BLaER1 (cell line): Measurements from ENCODE around the gene MRPS5.

Source experiments
- H3K27ac ChIP-seq: shearing (Covaris generic); formaldehyde crosslinking; 2 replicates; pipeline ENCODE4 v1.8.1; 2022
- H3K27me3 ChIP-seq: shearing (Covaris generic); formaldehyde crosslinking; 2 replicates; pipeline ENCODE4 v1.8.1; 2022
- H3K36me3 ChIP-seq: shearing (Covaris generic); formaldehyde crosslinking; 2 replicates; pipeline ENCODE4 v1.8.1; 2022
- H3K4me1 ChIP-seq: shearing (Covaris generic); formaldehyde crosslinking; 2 replicates; pipeline ENCODE4 v1.8.1; 2022
- H3K4me2 ChIP-seq: shearing (Covaris generic); formaldehyde crosslinking; 2 replicates; pipeline ENCODE4 v1.8.1; 2022
- H3K4me3 ChIP-seq: shearing (Covaris generic); formaldehyde crosslinking; 2 replicates; pipeline ENCODE4 v1.8.1; 2022
- H3K9ac ChIP-seq: shearing (Covaris generic); formaldehyde crosslinking; 2 replicates; pipeline ENCODE4 v1.8.1; 2022
- H3K9me3 ChIP-seq: shearing (Covaris generic); formaldehyde crosslinking; 2 replicates; pipeline ENCODE4 v1.8.1; 2022
- H4K20me1 ChIP-seq: shearing (Covaris generic); formaldehyde crosslinking; 2 replicates; pipeline ENCODE4 v1.8.1; 2022
- Cebpa-rat ChIP-seq: shearing (Covaris generic); IDR thresholded peaks from 2 replicates; pipeline ENCODE4 v1.8.1; 2022

MRPS5 gene

DNA sequence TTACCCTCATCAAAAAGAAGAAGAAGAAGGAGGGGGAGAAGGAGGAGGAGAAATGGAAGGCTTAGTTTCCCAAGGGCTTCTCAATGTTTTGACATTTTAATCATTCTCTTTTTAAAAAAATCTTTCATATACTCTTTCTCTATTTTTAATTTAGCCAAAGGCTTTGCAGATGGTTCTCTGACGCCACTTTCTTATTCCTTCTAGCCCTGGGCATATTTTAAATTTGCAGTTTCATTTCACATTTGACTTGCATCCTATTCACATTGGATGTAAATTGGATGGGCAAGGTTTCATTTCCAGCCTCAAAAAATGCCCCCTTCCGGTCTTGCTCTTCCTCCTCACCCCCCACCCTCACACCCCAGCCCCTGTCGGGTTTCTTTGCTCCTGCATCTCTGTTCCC is 66.3 kb downstream of the MRPS5 start:
- Histone ChIP-seq H3K36me3 (no peaks in the 10 kb centered on the region), H3K9me3 (no peaks in the 10 kb centered on the region), H4K20me1 (no peaks in the 10 kb centered on the region), H3K9ac (no peak overlapping the region), H3K27ac (no peak overlapping the region), H3K4me1 (peaks cover 51% of the 10 kb centered on the region), H3K4me3 (no peak overlapping the region), H3K4me2 (peak overlapping the region; percentile 45; the same call in 1 of the 2 replicates), H3K27me3 (no peaks in the 10 kb centered on the region)
- TF ChIP-seq Cebpa-rat = no peak

DNA sequence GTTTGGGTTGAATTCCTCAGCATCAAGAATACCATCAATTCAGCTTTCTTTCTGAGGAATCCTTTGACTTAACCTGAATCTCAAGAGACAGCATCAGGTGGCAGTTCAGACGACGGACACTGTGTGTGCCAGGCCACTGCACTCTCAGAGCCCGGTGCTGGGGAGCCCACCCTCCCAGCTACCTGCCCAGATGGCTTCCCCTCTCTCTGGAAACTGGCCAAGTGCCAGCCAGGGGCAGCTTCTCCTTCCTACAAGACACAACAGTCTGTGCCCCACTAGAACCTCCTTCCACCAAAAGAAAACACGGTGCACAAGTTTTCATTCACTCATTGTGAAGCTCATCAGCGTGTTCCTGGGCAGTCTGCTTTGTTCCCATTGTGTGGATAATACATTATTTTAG is 67.6 kb downstream of the MRPS5 start:
- H3K9ac ChIP-seq = no peak overlapping the region
- H3K4me2 ChIP-seq = no peak overlapping the region
- H3K9me3 ChIP-seq = no peaks in the 10 kb centered on the region
- H3K27ac ChIP-seq = no peak overlapping the region
- H3K4me1 ChIP-seq = peaks cover 46% of the 10 kb centered on the region
- H3K27me3 ChIP-seq = no peaks in the 10 kb centered on the region
- no peak for TF ChIP-seq Cebpa-rat
- no peaks in the 10 kb centered on the region for H4K20me1 ChIP-seq
- H3K4me3 ChIP-seq = no peak overlapping the region
- H3K36me3 ChIP-seq = no peaks in the 10 kb centered on the region

DNA sequence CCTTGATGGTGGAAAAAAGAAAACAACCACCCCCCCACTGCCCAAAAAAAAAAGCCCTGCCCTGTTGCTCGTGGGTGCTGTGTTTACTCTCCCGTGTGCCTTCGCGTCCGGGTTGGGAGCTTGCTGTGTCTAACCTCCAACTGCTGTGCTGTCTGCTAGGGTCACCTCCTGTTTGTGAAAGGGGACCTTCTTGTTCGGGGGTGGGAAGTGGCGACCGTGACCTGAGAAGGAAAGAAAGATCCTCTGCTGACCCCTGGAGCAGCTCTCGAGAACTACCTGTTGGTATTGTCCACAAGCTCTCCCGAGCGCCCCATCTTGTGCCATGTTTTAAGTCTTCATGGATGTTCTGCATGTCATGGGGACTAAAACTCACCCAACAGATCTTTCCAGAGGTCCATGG is 68.1 kb downstream of the MRPS5 start:
- no peak overlapping the region for H3K4me3 ChIP-seq
- TF ChIP-seq Cebpa-rat = no peak
- H4K20me1 ChIP-seq = no peaks in the 10 kb centered on the region
- H3K4me2 ChIP-seq = no peak overlapping the region
- H3K4me1 ChIP-seq = peaks cover 41% of the 10 kb centered on the region
- H3K9ac ChIP-seq = no peak overlapping the region
- no peak overlapping the region for H3K27ac ChIP-seq
- H3K36me3 ChIP-seq = no peaks in the 10 kb centered on the region
- no peaks in the 10 kb centered on the region for H3K9me3 ChIP-seq
- H3K27me3 ChIP-seq = no peaks in the 10 kb centered on the region

DNA sequence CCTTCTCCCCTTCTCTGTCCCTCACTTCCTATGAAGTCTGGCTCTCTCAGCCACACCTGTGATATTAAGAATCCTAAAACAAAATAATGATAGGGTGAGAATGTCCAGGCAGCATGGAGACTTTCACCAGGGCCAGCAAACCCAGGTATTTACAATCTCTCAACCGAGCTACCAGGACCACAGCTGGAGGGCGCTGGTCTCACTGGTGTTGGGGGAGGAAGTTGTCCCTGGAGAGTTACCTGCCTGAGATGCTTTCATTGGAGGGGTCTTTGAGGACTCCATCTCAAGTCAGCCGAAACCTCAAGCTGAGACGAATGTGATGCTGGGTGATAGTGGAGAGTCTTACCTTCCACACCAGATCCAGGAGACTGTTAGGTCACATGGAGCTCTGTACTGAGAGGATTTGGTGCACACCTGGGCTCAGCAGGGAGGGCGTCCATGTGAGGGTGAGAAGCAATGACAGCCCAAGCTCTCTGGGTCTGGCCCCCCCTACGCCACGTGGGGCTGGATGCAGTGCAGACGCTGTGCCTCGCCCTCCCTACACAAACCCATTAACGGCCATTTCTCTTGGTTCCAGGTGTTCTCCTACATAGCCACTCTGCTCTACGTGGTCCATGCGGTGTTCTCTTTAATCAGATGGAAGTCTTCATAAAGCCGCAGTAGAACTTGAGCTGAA is 68.7 kb downstream of the MRPS5 start:
- Histone ChIP-seq H3K9ac (no peak overlapping the region), H3K36me3 (no peaks in the 10 kb centered on the region), H4K20me1 (no peaks in the 10 kb centered on the region), H3K4me1 (peaks cover 36% of the 10 kb centered on the region), H3K27me3 (no peaks in the 10 kb centered on the region), H3K27ac (no peak overlapping the region), H3K4me3 (no peak overlapping the region), H3K4me2 (no peak overlapping the region), H3K9me3 (no peaks in the 10 kb centered on the region)
- no peak for TF ChIP-seq Cebpa-rat

DNA sequence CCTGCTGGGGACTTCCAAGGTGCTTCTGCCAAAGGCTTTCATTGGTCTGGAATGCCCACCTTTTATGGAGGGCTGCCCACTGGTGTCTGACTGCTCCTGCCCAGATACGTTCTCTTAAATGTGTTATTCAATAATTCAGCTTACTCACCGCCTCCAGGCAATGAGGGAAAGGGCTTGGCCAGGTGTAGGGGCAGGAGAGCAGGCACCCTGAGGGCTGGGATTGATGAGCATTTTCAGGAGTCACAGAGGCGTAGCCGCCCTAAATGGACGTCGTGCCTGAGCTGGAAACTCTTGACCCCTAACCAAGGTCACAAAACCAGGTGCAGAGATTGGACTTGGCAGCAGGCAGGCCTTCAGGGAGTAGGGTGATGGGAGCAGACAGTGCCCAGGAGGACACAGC is 69.3 kb downstream of the MRPS5 start:
- Histone ChIP-seq H3K4me3 (no peak overlapping the region), H3K9me3 (no peaks in the 10 kb centered on the region), H3K27me3 (no peaks in the 10 kb centered on the region), H3K27ac (no peak overlapping the region), H4K20me1 (no peaks in the 10 kb centered on the region), H3K36me3 (no peaks in the 10 kb centered on the region), H3K9ac (no peak overlapping the region), H3K4me2 (no peak overlapping the region), H3K4me1 (peaks cover 38% of the 10 kb centered on the region)
- TF ChIP-seq Cebpa-rat = no peak

DNA sequence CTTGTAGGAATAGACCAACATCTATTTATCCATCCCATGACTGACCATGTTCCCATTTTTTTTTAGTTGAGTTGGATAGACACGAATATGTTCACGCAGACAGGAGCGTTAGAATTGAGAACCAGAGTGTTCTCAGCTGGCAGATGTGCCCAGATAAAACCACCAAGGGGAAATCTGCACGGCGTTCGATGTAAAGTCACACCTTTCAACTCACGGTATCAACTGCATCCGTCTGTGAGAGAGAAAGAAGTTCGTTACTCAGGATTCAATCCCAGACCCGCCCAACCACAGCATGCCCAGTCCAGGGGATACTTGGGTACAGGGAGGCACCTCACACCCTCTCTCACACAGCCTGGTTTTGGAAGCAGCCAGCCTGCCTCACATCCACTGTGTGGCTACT is 70.0 kb downstream of the MRPS5 start:
- no peak for TF ChIP-seq Cebpa-rat
- no peak overlapping the region for H3K4me2 ChIP-seq

DNA sequence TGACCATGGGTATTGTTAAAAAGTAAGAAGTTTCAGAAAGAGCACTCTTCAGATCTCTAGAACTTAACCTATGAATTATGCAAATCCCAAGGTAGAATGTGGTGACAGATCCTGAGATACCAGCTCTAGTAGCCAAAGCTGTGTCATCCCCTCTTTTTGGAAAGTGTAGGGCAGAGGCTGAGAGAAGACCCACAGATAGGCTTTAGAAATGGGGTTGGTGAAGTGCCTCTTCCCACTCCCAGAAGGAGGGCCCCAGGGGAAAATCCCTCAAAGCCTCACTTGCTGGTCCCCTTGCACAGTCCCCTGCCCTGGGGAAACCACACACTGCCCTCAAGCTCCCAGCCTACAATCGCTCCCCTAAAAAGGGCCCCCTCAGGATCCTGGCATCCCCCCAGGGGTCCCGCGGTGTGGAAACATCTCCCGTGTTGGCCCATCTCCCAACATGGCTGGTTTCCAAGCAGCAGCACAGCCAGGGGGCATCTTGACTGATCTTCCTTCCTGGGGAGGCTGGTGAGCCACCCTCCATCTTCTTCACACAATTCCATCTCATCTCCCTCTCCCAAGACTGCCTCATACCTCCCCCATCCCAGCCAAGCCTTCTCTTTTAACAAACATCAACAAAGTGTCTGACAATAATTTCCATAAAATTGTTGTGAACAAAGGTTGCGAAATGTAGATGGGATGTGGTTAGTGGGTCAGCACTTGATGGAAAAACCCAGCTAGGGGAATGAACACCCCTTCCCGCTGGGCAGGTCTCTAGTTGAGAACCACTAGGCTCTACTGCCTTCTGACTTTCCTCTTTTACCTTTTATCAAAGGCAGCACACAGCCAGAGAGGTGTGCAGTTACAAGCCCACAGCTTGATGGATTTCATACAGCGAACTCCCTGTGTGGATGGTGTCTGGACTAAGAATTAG is 71.0 kb downstream of the MRPS5 start:
- Histone ChIP-seq H4K20me1 (no peaks in the 10 kb centered on the region), H3K4me2 (peak overlapping the region; percentile 44), H3K4me1 (peaks cover 32% of the 10 kb centered on the region), H3K9ac (no peak overlapping the region), H3K27me3 (no peaks in the 10 kb centered on the region), H3K27ac (no peak overlapping the region), H3K36me3 (no peaks in the 10 kb centered on the region), H3K4me3 (no peak overlapping the region), H3K9me3 (no peaks in the 10 kb centered on the region)
- TF ChIP-seq Cebpa-rat = no peak

More for the DNA sequence above, 70.0 kb downstream of the MRPS5 start:
- Histone ChIP-seq H3K4me3 (no peak overlapping the region), H3K27me3 (no peaks in the 10 kb centered on the region), H4K20me1 (no peaks in the 10 kb centered on the region), H3K36me3 (no peaks in the 10 kb centered on the region), H3K27ac (no peak overlapping the region), H3K9me3 (no peaks in the 10 kb centered on the region), H3K9ac (no peak overlapping the region), H3K4me1 (peaks cover 39% of the 10 kb centered on the region)

DNA sequence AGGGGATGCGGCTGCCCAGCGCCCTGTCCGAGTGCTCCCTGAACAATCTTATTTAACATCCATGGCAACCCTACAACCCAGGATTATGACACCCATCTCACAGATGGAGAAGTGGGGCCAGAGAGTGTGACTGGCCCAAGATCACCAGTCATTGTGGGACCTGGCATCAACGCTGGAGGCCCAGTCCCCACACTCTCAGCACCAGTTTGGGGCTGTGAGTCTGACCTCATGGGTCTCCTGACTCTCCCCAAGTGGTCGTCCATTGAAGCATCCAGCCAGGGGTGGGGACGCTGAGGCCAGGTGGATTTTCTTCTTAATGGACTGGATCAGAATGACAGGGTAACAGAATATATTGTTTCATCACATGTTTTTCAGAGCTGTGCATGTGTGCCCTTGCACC is 71.6 kb downstream of the MRPS5 start:
- H3K4me3 ChIP-seq = no peak overlapping the region
- no peaks in the 10 kb centered on the region for H3K36me3 ChIP-seq
- H3K4me1 ChIP-seq = peaks cover 25% of the 10 kb centered on the region
- H4K20me1 ChIP-seq = no peaks in the 10 kb centered on the region
- no peaks in the 10 kb centered on the region for H3K27me3 ChIP-seq
- H3K9ac ChIP-seq = no peak overlapping the region
- H3K9me3 ChIP-seq = no peaks in the 10 kb centered on the region
- TF ChIP-seq Cebpa-rat = no peak
- H3K4me2 ChIP-seq = 0 out of 2 replicates have a peak overlapping the region, but pooled peaks have one; percentile 44
- no peak overlapping the region for H3K27ac ChIP-seq

DNA sequence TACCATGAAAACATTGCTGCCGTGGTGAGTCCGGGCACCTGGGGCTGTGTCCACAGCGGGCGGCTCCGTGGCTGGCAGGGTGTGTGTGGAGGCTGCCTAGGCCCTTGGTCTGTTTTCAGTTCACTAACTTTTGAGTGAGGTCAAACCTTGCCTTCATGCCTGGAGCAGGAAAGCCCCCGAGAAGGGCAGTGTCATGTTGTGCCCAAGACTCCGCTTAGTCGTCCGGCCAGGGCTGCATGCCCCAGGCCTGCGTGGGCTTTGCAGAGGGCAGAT is 72.0 kb downstream of the MRPS5 start:
- Histone ChIP-seq H3K27me3 (no peaks in the 10 kb centered on the region), H3K36me3 (no peaks in the 10 kb centered on the region)
- no peak for TF ChIP-seq Cebpa-rat

More for the DNA sequence above, 72.0 kb downstream of the MRPS5 start:
- Histone ChIP-seq H3K27ac (no peak overlapping the region), H3K4me1 (peaks cover 22% of the 10 kb centered on the region), H3K4me2 (no peak overlapping the region), H3K9me3 (no peaks in the 10 kb centered on the region), H3K9ac (no peak overlapping the region), H4K20me1 (no peaks in the 10 kb centered on the region), H3K4me3 (no peak overlapping the region)
